CD14-positive monocyte (primary cell): ENCODE results near the gene DNAH10. TPM values are rescaled to one million over a fixed set of nuclear protein-coding genes. Genes with fewer than 3 reads are reported as not detected.

Experiments used
- DNase-seq, 3 donors: peaks; one replicate each; pipeline ENCODE4 v3.0.0-alpha.2; 2011 to 2022
- H2AFZ ChIP-seq: 2 replicates; pipeline ENCODE4 v1.6.0; 2012; ENCODE audit warnings: mild to moderate bottlenecking, low read depth, low read length, inconsistent platforms; ENCODE audit not compliant: insufficient read depth, poor library complexity, severe bottlenecking
- H3K27ac ChIP-seq, 2 donors: 1 replicate in 1 of 2; 2 replicates in 1 of 2; pipeline ENCODE4 v1.5.1; 2012 to 2013; ENCODE audit warnings: low read length in 2 of 2, control low read depth in 1 of 2, inconsistent platforms in 1 of 2, low read depth in 1 of 2, mild to moderate bottlenecking in 1 of 2
- H3K27me3 ChIP-seq, 2 donors: one replicate each; pipeline versions ENCODE4 v1.6.0 to v1.6.1; 2011 to 2013; ENCODE audit warnings: low read length in 2 of 2; ENCODE audit not compliant: control insufficient read depth in 2 of 2, insufficient read depth in 2 of 2
- H3K36me3 ChIP-seq, 2 donors: replicated peaks in 1 of 2; 1 replicate in 1 of 2; 2 replicates in 1 of 2; pipeline versions ENCODE4 v1.5.1 to v1.6.1; 2012 to 2013; ENCODE audit warnings: low read length in 2 of 2, control low read depth in 1 of 2, inconsistent platforms in 1 of 2, mild to moderate bottlenecking in 1 of 2; ENCODE audit not compliant: insufficient read depth in 2 of 2, control insufficient read depth in 1 of 2
- H3K4me1 ChIP-seq, 2 donors: 1 replicate in 1 of 2; 2 replicates in 1 of 2; pipeline versions ENCODE4 v1.5.1 to v1.6.1; 2012 to 2013; ENCODE audit warnings: low read length in 2 of 2, control low read depth in 1 of 2, inconsistent platforms in 1 of 2, mild to moderate bottlenecking in 1 of 2, moderate library complexity in 1 of 2; ENCODE audit not compliant: insufficient read depth in 2 of 2, control insufficient read depth in 1 of 2
- H3K4me2 ChIP-seq: replicated peaks from 2 replicates; pipeline ENCODE3; 2012; ENCODE audit warnings: low read length, moderate library complexity, mild to moderate bottlenecking; ENCODE audit not compliant: poor library complexity, severe bottlenecking; ENCODE audit errors: extremely low read depth
- H3K4me3 ChIP-seq, 3 experiments: fragments of 200-600 bp in 1 of 3; sonication (generic) in 1 of 3; replicated peaks in 1 of 3; 1 replicate in 2 of 3; 2 replicates in 1 of 3; pipeline ENCODE4 v1.5.1; 2011 to 2013; ENCODE audit warnings: low read length in 3 of 3, mild to moderate bottlenecking in 3 of 3, control low read depth in 2 of 3, low read depth in 2 of 3, inconsistent platforms in 1 of 3, moderate library complexity in 1 of 3
- H3K79me2 ChIP-seq: 2 replicates; pipeline ENCODE4 v1.6.0; 2012; ENCODE audit warnings: mild to moderate bottlenecking, control low read depth, inconsistent platforms, low read length, moderate library complexity; ENCODE audit not compliant: insufficient read depth
- H3K9ac ChIP-seq: 2 replicates; pipeline ENCODE4 v1.6.0; 2017; ENCODE audit warnings: low read length, mild to moderate bottlenecking; ENCODE audit not compliant: insufficient read depth, poor library complexity, severe bottlenecking
- H3K9me3 ChIP-seq, 2 donors: replicated peaks in 1 of 2; 1 replicate in 1 of 2; 2 replicates in 1 of 2; pipeline versions ENCODE4 v1.5.1 to v1.6.1; 2012 to 2013; ENCODE audit warnings: low read length in 2 of 2, control low read depth in 1 of 2; ENCODE audit not compliant: control insufficient read depth in 1 of 2, insufficient read depth in 1 of 2
- H4K20me1 ChIP-seq: 2 replicates; pipeline ENCODE4 v1.6.0; 2012; ENCODE audit warnings: mild to moderate bottlenecking, low read length, control low read depth, moderate library complexity; ENCODE audit not compliant: insufficient read depth
- H3K27ac Mint-ChIP-seq, 7 donors: one replicate each; pipeline ENCODE4 v1.8.0; 2020; ENCODE audit warnings: mild to moderate bottlenecking in 7 of 7, mixed read lengths in 7 of 7, moderate library complexity in 6 of 7, inconsistent platforms in 2 of 7
- H3K27me3 Mint-ChIP-seq, 3 donors: one replicate each; pipeline ENCODE4 v1.8.0; 2021 to 2022; ENCODE audit warnings: low read depth in 3 of 3, mild to moderate bottlenecking in 3 of 3, mixed read lengths in 3 of 3, moderate library complexity in 3 of 3, inconsistent platforms in 1 of 3
- H3K36me3 Mint-ChIP-seq, 2 donors: one replicate each; pipeline ENCODE4 v1.8.0; 2020; ENCODE audit warnings: mixed read lengths in 2 of 2, inconsistent platforms in 1 of 2, mild to moderate bottlenecking in 1 of 2
- H3K4me1 Mint-ChIP-seq: one replicate; pipeline ENCODE4 v1.8.0; 2020; ENCODE audit warnings: mild to moderate bottlenecking, mixed read lengths
- H3K4me3 Mint-ChIP-seq, 2 donors: one replicate each; pipeline ENCODE4 v1.8.0; 2020; ENCODE audit warnings: mild to moderate bottlenecking in 2 of 2, mixed read lengths in 2 of 2, moderate library complexity in 1 of 2
- H3K9me3 Mint-ChIP-seq, 7 donors: one replicate each; pipeline ENCODE4 v1.8.0; 2020 to 2022; ENCODE audit warnings: mixed read lengths in 7 of 7, mild to moderate bottlenecking in 6 of 7, moderate library complexity in 6 of 7, inconsistent platforms in 2 of 7
- CTCF ChIP-seq: fragments of 200-600 bp; IDR thresholded peaks from one replicate; pipeline ENCODE4 v1.8.0; 2022; ENCODE audit warnings: antibody characterized with exemption, mild to moderate bottlenecking
- WGBS: methylation state at CpG from one replicate; pipeline ENCODE4 v1.1.5; 2013; ENCODE audit warnings: missing lambda C conversion rate; ENCODE audit not compliant: insufficient coverage; 5-methylcytosine and 5-hydroxymethylcytosine counted together
- intact Hi-C, 2 donors: fragments of 100-400 bp; cut with micrococcal nuclease; formaldehyde crosslinking; loops; one replicate each; pipeline versions ENCODE4 v1.15.0 to v1.15.1; 2023
- polyA plus RNA-seq, 3 donors: library from polyadenylated mRNA; depleted of rRNA in 1 of 3; unstranded in 2 of 3; stranded (reverse) in 1 of 3; fragments of 300-500 nt in 2 of 3; fragments of >200 nt in 1 of 3; fragmentation: Illumina TruSeq in 2 of 3; gene quantifications; 1 replicate in 2 of 3; 2 replicates in 1 of 3; pipeline ENCODE4 v1.2.3, GENCODE V29; 2012 to 2021

The DNAH10 gene
- polyA plus RNA-seq, 3 donors: not detected

DNA sequence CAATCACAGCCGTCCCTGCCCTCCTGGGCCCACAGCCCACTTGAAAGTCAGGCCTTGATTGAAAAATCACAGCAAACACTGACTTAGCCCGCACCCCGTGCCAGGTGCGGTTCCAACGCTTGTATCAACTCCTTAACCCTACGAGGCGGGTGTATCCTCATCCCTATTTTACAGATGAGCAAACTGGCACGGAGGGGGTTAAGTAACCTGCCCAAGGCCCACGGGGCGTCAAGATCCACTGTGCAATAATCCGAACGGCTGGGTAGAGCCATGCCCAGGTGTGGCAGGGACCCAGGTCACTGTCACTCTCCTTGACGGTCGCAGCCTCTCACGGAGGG lies 583 bp downstream of the DNAH10 start:
- H3K9ac ChIP-seq: peak overlapping the region; percentile 63
- peak overlapping the region in 1 of 3 experiments; percentile 81 for H3K4me3 ChIP-seq
- no peak for TF ChIP-seq CTCF

DNA sequence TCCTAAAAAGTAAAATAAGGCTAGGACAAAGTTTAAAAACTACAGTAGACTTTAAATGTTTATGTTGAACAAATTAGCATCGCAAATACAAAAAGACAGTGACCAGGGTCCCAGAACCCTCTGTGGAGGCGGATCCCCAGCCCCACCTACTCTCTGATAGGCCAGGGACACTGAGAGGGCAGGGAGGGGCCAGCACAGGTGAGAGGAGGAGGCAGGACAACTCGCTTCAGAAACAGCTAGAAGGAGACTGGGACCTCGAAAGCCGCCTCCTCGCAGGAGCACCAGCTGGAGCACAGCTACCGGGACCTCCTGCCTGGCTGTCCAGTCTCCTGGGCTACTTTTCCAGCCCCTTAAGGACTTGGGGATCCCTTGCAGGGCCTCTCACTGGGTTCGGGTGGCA lies 992 bp downstream of the DNAH10 start:
- no peak overlapping the region for H3K27ac Mint-ChIP-seq
- intact Hi-C loops: no loop called here
- no peak for TF ChIP-seq CTCF

More for the DNA sequence above, 583 bp downstream of the DNAH10 start:
- Histone ChIP-seq H3K79me2 (no peaks in the 10 kb centered on the region), H3K4me2 (peak overlapping the region; percentile 93), H3K4me1 (peaks cover 18 to 22% of the 10 kb centered on the region in 2 donors), H4K20me1 (no peaks in the 10 kb centered on the region), H2AFZ (peak overlapping the region; percentile 86), H3K9me3 (no peaks in the 10 kb centered on the region), H3K36me3 (peaks cover 3 to 13% of the 10 kb centered on the region in 2 donors), H3K27me3 (peaks cover 0 to 8% of the 10 kb centered on the region in 2 donors), H3K27ac (no peak overlapping the region)
- Mint-ChIP-seq H3K4me1 (peaks cover 17% of the 10 kb centered on the region), H3K4me3 (peak overlapping the region; percentile 92 to 97), H3K9me3 (peaks cover 0 to 3% (median 0%) of the 10 kb centered on the region in 7 donors), H3K27ac (no peak overlapping the region), H3K27me3 (peaks cover 16 to 27% (median 16%) of the 10 kb centered on the region in 3 donors), H3K36me3 (peaks cover 13 to 14% of the 10 kb centered on the region in 2 donors)
- 35% methylated on average over 10 of the region's 15 CpGs for WGBS
- intact Hi-C loops: no loop called here
- no peak for DNase-seq

More for the DNA sequence above, 992 bp downstream of the DNAH10 start:
- H3K4me1 Mint-ChIP-seq: peaks cover 21% of the 10 kb centered on the region
- Histone ChIP-seq H3K4me1 (peaks cover 22 to 27% of the 10 kb centered on the region in 2 donors), H3K36me3 (peaks cover 3 to 9% of the 10 kb centered on the region in 2 donors), H3K27me3 (peaks cover 0 to 8% of the 10 kb centered on the region in 2 donors), H3K79me2 (no peaks in the 10 kb centered on the region), H2AFZ (no peak overlapping the region), H4K20me1 (no peaks in the 10 kb centered on the region), H3K4me2 (no peak overlapping the region), H3K9me3 (no peaks in the 10 kb centered on the region), H3K9ac (no peak overlapping the region), H3K27ac (no peak overlapping the region), H3K4me3 (no peak overlapping the region)
- peaks cover 0 to 3% (median 0%) of the 10 kb centered on the region in 7 donors for H3K9me3 Mint-ChIP-seq
- peaks cover 9 to 11% of the 10 kb centered on the region in 2 donors for H3K36me3 Mint-ChIP-seq
- no peak for DNase-seq
- WGBS: 95% methylated on average over 4 of the region's 8 CpGs
- H3K4me3 Mint-ChIP-seq: peak overlapping the region in 1 of 2 donors; percentile 97
- H3K27me3 Mint-ChIP-seq: peaks cover 16 to 27% (median 16%) of the 10 kb centered on the region in 3 donors
